WTC11 (cell line): ENCODE measurements around the gene EVA1A. TPM values are rescaled to one million over a fixed set of nuclear protein-coding genes. Genes with fewer than 3 reads are reported as not detected.

ENCODE experiments used
- ATAC-seq: fragments of 200-7000 bp; cut with Tn5 transposase; 2 replicates; pipeline ENCODE4 v1.10.0; 2021; ENCODE audit warnings: mild to moderate bottlenecking, moderate library complexity
- CTCF ChIA-PET: fragments of 300-600 bp; sonication (Branson Sonifier 250); formaldehyde crosslinking; loops from one replicate; lab custom pipeline; 2021; ENCODE audit warnings: antibody characterized with exemption; lab: Charles Lee
- POLR2A ChIA-PET: fragments of 350-600 bp; sonication (Branson Sonifier 250); formaldehyde crosslinking; loops from one replicate; lab custom pipeline; 2021; ENCODE audit warnings: antibody characterized with exemption; lab: Charles Lee
- DNase-seq: peaks from one replicate; pipeline ENCODE4 v3.0.0; 2021; ENCODE audit warnings: low spot score
- H3K27ac Mint-ChIP-seq: 2 replicates; pipeline ENCODE4 v1.8.0; 2021; ENCODE audit warnings: mixed read lengths
- H3K27me3 Mint-ChIP-seq: 2 replicates; pipeline ENCODE4 v1.8.0; 2021; ENCODE audit warnings: low read depth, mild to moderate bottlenecking, moderate library complexity, mixed read lengths
- H3K36me3 Mint-ChIP-seq: 2 replicates; pipeline ENCODE4 v1.8.0; 2021; ENCODE audit warnings: mixed read lengths
- H3K4me1 Mint-ChIP-seq: 2 replicates; pipeline ENCODE4 v1.8.0; 2022; ENCODE audit warnings: mixed read lengths
- H3K4me3 Mint-ChIP-seq: 2 replicates; pipeline ENCODE4 v1.8.0; 2021; ENCODE audit warnings: mild to moderate bottlenecking, moderate library complexity, mixed read lengths
- H3K9me3 Mint-ChIP-seq: 2 replicates; pipeline ENCODE4 v1.8.0; 2021; ENCODE audit warnings: mixed read lengths
- AFF4 ChIP-seq: sonication (generic); formaldehyde crosslinking; IDR thresholded peaks from 2 replicates; pipeline ENCODE4 v1.8.1; 2023; ENCODE audit warnings: mild to moderate bottlenecking, missing genetic modification reagents, borderline replicate concordance
- CBFB ChIP-seq: sonication (generic); formaldehyde crosslinking; IDR thresholded peaks from 2 replicates; pipeline ENCODE4 v1.8.1; 2022; ENCODE audit warnings: mild to moderate bottlenecking, low read depth, missing genetic modification reagents
- CREM ChIP-seq: sonication (generic); formaldehyde crosslinking; IDR thresholded peaks from 2 replicates; pipeline ENCODE4 v1.8.1; 2022; ENCODE audit warnings: mild to moderate bottlenecking, missing genetic modification reagents, moderate library complexity
- EMX1 ChIP-seq: fragments of 250-450 bp; sonication (Bioruptor Pico); IDR thresholded peaks from 2 replicates; pipeline ENCODE4 v1.8.0; 2021; ENCODE audit warnings: mild to moderate bottlenecking
- ETV6 ChIP-seq: sonication (generic); formaldehyde crosslinking; IDR thresholded peaks from 2 replicates; pipeline ENCODE4 v1.8.1; 2022; ENCODE audit warnings: mild to moderate bottlenecking, missing genetic modification reagents
- FOXK1 ChIP-seq: sonication (generic); formaldehyde crosslinking; IDR thresholded peaks from 2 replicates; pipeline ENCODE4 v1.8.0; 2022; ENCODE audit warnings: mild to moderate bottlenecking, moderate library complexity, missing genetic modification reagents
- FOXP1 ChIP-seq: sonication (generic); formaldehyde crosslinking; IDR thresholded peaks from 2 replicates; pipeline ENCODE4 v1.8.0; 2022; ENCODE audit warnings: missing genetic modification reagents, mild to moderate bottlenecking, moderate library complexity, borderline replicate concordance
- HMGA2 ChIP-seq: fragments of 250-450 bp; sonication (Bioruptor Pico); IDR thresholded peaks from 2 replicates; pipeline ENCODE4 v1.4.0; 2021; ENCODE audit warnings: mild to moderate bottlenecking, moderate library complexity
- IRF2 ChIP-seq: sonication (generic); formaldehyde crosslinking; IDR thresholded peaks from 2 replicates; pipeline ENCODE4 v1.8.0; 2022; ENCODE audit warnings: low read depth, missing genetic modification reagents, borderline replicate concordance
- JAZF1 ChIP-seq: fragments of 250-450 bp; sonication (Bioruptor Pico); IDR thresholded peaks from 2 replicates; pipeline ENCODE4 v1.9.0; 2021; ENCODE audit warnings: moderate library complexity, mild to moderate bottlenecking, inconsistent platforms
- MAX ChIP-seq: sonication (generic); formaldehyde crosslinking; IDR thresholded peaks from 2 replicates; pipeline ENCODE4 v1.8.0; 2022; ENCODE audit warnings: mild to moderate bottlenecking, missing genetic modification reagents
- MYBL2 ChIP-seq: sonication (generic); formaldehyde crosslinking; IDR thresholded peaks from 2 replicates; pipeline ENCODE4 v1.8.1; 2023; ENCODE audit warnings: mild to moderate bottlenecking, moderate library complexity, missing genetic modification reagents
- NR3C1 ChIP-seq: sonication (generic); formaldehyde crosslinking; conservative IDR thresholded peaks from 2 replicates; pipeline ENCODE4 v1.8.1; 2023; ENCODE audit warnings: low read depth, mild to moderate bottlenecking, missing genetic modification reagents
- PRDM15 ChIP-seq: sonication (generic); formaldehyde crosslinking; IDR thresholded peaks from 2 replicates; pipeline ENCODE4 v1.8.0; 2022; ENCODE audit warnings: missing genetic modification reagents
- RORB ChIP-seq: fragments of 250-450 bp; sonication (Bioruptor Pico); IDR thresholded peaks from 2 replicates; pipeline ENCODE4 v1.9.0; 2021; ENCODE audit warnings: mild to moderate bottlenecking
- SMAD3 ChIP-seq: sonication (generic); formaldehyde crosslinking; IDR thresholded peaks from 2 replicates; pipeline ENCODE4 v1.8.0; 2022; ENCODE audit warnings: missing genetic modification reagents, mild to moderate bottlenecking, borderline replicate concordance
- SP1 ChIP-seq: sonication (generic); formaldehyde crosslinking; conservative IDR thresholded peaks from 2 replicates; pipeline ENCODE4 v1.8.1; 2022; ENCODE audit warnings: missing genetic modification reagents
- STAT6 ChIP-seq: sonication (generic); formaldehyde crosslinking; conservative IDR thresholded peaks from 2 replicates; pipeline ENCODE4 v1.8.1; 2023; ENCODE audit warnings: mild to moderate bottlenecking, low read depth, missing genetic modification reagents, moderate library complexity
- TCF7 ChIP-seq: sonication (generic); formaldehyde crosslinking; IDR thresholded peaks from 2 replicates; pipeline ENCODE4 v1.8.0; 2022; ENCODE audit warnings: mild to moderate bottlenecking, low read depth, missing genetic modification reagents, moderate library complexity
- TP53 ChIP-seq: sonication (generic); formaldehyde crosslinking; IDR thresholded peaks from 2 replicates; pipeline ENCODE4 v1.8.1; 2023; ENCODE audit warnings: mild to moderate bottlenecking, missing genetic modification reagents
- ZMAT4 ChIP-seq: fragments of 250-450 bp; sonication (Bioruptor Pico); IDR thresholded peaks from 2 replicates; pipeline ENCODE4 v1.9.0; 2021; ENCODE audit warnings: mild to moderate bottlenecking
- ZNF138 ChIP-seq: sonication (generic); formaldehyde crosslinking; conservative IDR thresholded peaks from 2 replicates; pipeline ENCODE4 v1.8.1; 2022; ENCODE audit warnings: mild to moderate bottlenecking, moderate library complexity, missing genetic modification reagents
- ZNF219 ChIP-seq: sonication (generic); formaldehyde crosslinking; IDR thresholded peaks from 2 replicates; pipeline ENCODE4 v1.8.0; 2023; ENCODE audit warnings: missing genetic modification reagents, mild to moderate bottlenecking, borderline replicate concordance
- ZNF263 ChIP-seq: sonication (generic); formaldehyde crosslinking; IDR thresholded peaks from 2 replicates; pipeline ENCODE4 v1.8.1; 2022; ENCODE audit warnings: low read depth, mild to moderate bottlenecking, moderate library complexity, missing genetic modification reagents
- total RNA-seq: library from RNA; stranded (reverse); gene quantifications from 3 replicates; pipeline ENCODE4 v1.2.3, GENCODE V29; 2021

The EVA1A gene
- total RNA-seq, 1 experiment from 2014 or later = 4.1 TPM

- TF ChIP-seq ZMAT4 (CRISPR knock-in tag) (no peak), IRF2 (CRISPR knock-in tag) (no peak), NR3C1 (CRISPR knock-in tag) (no peak), MYBL2 (CRISPR knock-in tag) (no peak)
These were observed 45.2 kb upstream of the EVA1A start (continued) for GRCh38 chr2:75605770-75606529.

- ChIA-PET CTCF (no interaction called here), POLR2A (interaction anchor here (0.6 kb wide), 1 partner anchor 43 kb away, joined by 4 read pairs; no protein-coding TSS in a partner anchor)
- Mint-ChIP-seq H3K9me3 (peaks cover 5% of the 10 kb centered on the region; the same call in 1 of the 2 replicates), H3K4me3 (no peak overlapping the region), H3K36me3 (no peaks in the 10 kb centered on the region), H3K27ac (no peak overlapping the region), H3K4me1 (peaks cover 13% of the 10 kb centered on the region), H3K27me3 (peaks cover 12% of the 10 kb centered on the region)
- DNase-seq (no peak), ATAC-seq (no peak)
- TF ChIP-seq ZNF263 (CRISPR knock-in tag) = no peak
- no peak for TF ChIP-seq SMAD3 (CRISPR knock-in tag)
- TF ChIP-seq EMX1 (CRISPR knock-in tag) = no peak
- TF ChIP-seq CREM (CRISPR knock-in tag) = no peak
- TF ChIP-seq TP53 (CRISPR knock-in tag) = no peak
- TF ChIP-seq AFF4 (CRISPR knock-in tag) = no peak
- no peak for TF ChIP-seq HMGA2 (CRISPR knock-in tag)
- TF ChIP-seq MAX (CRISPR knock-in tag) = no peak
- no peak for TF ChIP-seq FOXP1 (CRISPR knock-in tag)
These were observed 43.7 kb upstream of the EVA1A start for GRCh38 chr2:75604484-75604883.

- CTCF ChIA-PET = interaction anchor here (0.6 kb wide), 1 partner anchor 14 kb away, joined by 4 read pairs; no protein-coding TSS in a partner anchor
- H3K36me3 Mint-ChIP-seq = no peaks in the 10 kb centered on the region
- ATAC-seq (no peak), DNase-seq (no peak)
- no peak overlapping the region for H3K27ac Mint-ChIP-seq
- H3K4me1 Mint-ChIP-seq = peaks cover 11% of the 10 kb centered on the region
- POLR2A ChIA-PET = no interaction called here
- peaks cover 5% of the 10 kb centered on the region; the same call in 1 of the 2 replicates for H3K9me3 Mint-ChIP-seq
- H3K27me3 Mint-ChIP-seq = peaks cover 7% of the 10 kb centered on the region; the same call in 1 of the 2 replicates
- no peak overlapping the region for H3K4me3 Mint-ChIP-seq
- TF ChIP-seq STAT6 (CRISPR knock-in tag) = no peak
- TF ChIP-seq ZNF219 (CRISPR knock-in tag) = no peak
- no peak for TF ChIP-seq FOXK1 (CRISPR knock-in tag)
- TF ChIP-seq SP1 (CRISPR knock-in tag) = no peak
- TF ChIP-seq ETV6 (CRISPR knock-in tag) = no peak
- TF ChIP-seq PRDM15 (CRISPR knock-in tag) = no peak
- no peak for TF ChIP-seq RORB
- TF ChIP-seq JAZF1 (CRISPR knock-in tag) = no peak
- TF ChIP-seq ZNF138 (CRISPR knock-in tag) = no peak
- no peak for TF ChIP-seq CBFB
- no peak for TF ChIP-seq TCF7 (CRISPR knock-in tag)
These were observed 42.7 kb upstream of the EVA1A start for GRCh38 chr2:75603477-75603876.
